ENCODE measurements around the gene ZNF320.
"Not testable (repeated sequence)": the region's sequence is repeated elsewhere in the genome, so short reads cannot be mapped to it uniquely, and the experiment has no call there.

Gene ZNF320

DNA sequence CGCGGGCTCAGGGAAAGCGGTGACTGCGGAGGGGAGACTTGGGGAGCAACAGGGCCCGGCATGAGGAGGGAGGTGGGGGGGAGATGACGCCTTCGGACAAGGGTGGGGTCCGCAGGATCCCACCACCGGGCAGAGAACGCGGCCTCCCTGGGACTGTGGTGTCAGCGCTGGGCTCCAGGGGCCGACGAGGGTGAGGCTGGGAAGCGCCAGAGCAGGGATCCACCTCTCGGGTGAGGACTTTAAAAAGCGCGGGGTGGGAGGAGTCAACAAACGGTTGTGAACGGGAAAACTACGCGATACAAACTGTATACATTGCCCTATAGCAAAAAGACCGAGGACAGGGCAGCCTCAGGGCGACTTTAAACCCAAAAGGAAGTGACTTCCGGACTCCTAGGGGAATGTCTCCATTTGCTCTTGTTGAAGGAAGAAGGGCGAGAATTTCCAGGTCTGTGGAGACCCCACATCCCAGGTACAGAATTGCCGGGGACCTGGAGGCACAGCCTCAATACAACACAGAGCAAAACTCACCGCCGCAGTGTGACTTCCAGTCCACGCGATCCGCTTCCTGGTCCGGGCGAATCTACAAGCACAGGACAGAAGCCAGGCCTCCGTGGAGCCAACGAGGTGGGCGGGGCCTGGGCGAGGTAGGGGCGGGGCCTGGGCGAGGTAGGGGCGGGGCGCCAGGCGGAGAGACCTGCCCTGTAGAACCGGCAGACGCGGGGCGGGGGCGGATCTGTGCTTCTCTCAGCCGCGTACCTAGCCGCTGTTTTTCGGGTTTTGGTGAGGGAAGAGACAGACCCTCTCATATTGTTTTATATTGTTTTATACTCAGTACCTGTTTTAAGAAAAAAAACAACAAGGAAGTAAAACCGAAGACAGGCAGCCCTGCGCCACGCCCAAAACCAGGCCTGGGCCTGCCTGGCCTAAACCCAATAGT, 25.7 kb upstream of the ZNF320 start, which contains the start of gene ZNF888:
TSS of gene ZNF888 (minus strand) at position 588 of the 937 bp plus-strand sequence. CDS start 5,555 bp downstream, outside the sequence.
- peak; percentile 45 to 72 (median 70) for DNase-seq (ENCODE audit: low read depth in 4 of 4, low spot score in 1 of 4)

DNA sequence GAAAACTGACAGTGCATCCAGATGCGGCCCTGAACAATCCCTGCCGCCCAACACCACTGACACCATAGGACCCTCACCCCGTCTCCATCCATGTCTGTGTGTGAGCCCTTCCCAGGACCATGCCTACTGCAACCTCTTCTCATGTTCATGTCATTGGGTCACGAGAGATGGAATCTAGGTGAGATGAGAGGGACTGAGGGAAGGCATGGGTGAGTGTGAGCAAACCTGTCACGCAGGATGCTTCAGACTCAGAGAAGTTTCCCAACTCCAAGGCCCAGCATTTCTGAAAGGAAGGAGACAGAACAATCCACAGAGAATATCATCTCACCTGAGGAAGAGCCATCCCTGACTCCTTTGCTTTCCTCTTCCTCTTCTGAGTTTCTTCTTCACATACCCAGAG, 20.1 kb upstream of the ZNF320 start:
- no peak for DNase-seq (ENCODE audit: low read depth in 4 of 4, low spot score in 1 of 4)

DNA sequence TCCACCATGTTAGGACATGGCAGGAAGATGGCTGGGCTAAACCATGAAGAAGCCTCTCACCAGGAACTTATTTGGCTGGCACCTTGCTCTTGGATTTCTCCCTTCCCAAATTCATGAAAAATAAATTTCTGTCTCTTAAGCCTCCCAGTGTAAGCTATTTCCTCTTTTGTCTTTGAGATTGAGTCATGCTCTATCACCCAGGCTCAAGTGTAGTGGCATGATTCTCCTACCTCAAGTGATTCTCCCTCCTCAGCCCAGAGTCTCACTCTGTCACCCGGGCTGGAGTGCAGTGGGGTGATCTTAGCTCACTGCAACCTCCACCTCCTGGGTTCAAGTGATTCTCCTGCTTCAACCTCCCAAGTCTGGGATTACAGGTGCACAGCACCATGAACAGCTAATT, 13.2 kb upstream of the ZNF320 start:
- no peak for DNase-seq (ENCODE audit: low read depth in 4 of 4, low spot score in 1 of 4)

DNA sequence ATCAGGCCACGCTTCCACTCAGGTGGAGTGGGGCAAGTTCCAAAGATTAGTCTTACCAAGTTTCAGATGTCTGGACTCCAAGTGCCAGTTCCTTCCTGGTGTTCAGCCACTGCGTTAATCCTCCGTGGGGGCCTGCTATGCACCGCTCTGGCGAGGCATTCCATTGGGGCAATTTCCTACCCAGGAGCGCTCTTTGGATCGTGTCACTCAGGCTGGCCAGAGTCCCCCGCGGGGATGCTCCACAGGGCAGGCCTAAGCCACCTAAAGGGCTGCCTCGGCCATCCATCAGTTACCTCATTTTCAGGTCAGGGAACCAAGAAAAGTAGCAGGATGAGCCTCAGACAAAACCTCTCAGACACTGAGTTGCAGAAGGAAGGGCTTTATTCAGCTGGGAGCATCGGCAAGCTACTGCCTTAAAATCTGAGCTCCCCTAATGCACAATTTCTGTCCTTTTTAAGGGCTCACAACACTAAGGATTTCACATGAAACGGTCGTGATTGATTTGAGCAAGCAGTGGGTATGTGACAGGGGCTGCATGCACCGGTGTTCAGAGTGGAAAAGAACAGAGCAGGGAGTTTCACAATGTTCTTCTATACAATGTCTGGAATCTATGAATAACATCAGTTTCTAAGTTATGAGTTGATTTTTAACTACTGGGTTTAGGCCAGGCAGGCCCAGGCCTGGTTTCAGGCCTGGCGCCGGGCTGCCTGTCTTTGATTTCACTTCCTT, 6.8 kb upstream of the ZNF320 start:
- not testable (repeated sequence) for DNase-seq (ENCODE audit: low read depth in 4 of 4, low spot score in 1 of 4)

DNA sequence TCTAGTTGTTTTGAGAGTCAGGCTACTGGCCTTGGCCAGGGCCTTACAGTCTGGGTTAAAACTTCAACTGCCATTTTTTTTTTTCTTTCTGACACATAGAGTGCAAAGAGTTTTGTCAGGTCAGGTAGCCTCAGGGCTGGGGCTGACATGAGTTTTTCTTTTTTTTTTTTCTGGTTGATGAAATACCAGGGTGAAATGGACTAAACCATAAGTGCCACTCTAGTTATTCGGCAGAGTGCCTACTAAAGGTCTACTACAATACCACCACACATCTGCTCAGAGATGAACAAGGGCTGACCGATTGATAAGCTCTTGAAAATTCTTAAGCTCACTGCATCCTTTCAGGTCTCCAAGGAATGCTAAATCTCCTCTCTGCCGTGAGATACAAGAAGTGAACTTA, 4.4 kb upstream of the ZNF320 start:
- DNase-seq (ENCODE audit: low read depth in 4 of 4, low spot score in 1 of 4) = no peak

DNA sequence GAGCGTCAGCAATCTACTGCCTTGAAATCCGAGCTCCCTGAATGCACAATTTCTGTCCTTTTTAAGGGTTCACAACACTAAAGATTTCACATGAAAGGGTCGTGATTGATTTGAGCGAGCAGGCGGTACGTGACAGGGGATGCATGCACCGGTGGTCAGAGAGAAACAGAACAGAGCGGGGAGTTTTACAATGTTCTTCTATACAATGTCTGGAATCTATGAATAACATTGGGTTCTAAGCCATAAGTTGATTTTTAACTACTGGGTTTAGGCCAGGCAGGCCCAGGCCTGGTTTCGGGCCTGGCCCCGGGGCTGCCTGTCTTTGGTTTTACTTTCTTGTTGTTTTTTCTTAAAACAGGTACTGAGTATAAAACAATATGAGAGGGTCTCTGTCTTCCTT, 1.2 kb upstream of the ZNF320 start:
- not testable (repeated sequence) for DNase-seq (ENCODE audit: low read depth in 4 of 4, low spot score in 1 of 4)

DNA sequence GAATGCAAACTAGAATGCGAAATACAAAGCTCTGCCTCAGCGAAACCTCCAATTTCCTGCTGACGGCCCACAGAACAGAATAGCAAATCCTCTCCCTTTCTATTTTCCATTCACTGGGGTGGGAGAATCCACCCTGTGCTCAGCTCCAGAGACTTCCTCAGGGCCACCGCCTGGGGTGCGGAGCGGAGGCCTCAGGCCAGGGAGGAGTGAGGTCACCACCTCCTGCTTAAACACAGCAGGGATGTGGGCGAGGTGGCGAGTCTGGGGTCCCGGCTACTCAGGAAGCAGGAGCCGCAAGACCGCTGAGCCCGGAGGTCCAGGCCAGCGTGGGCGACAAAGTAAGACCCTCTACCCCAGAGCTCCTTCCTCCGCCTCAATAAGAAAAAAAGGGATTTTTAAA, 666 bp upstream of the ZNF320 start:
- DNase-seq (ENCODE audit: low read depth in 4 of 4, low spot score in 1 of 4) = no peak

DNA sequence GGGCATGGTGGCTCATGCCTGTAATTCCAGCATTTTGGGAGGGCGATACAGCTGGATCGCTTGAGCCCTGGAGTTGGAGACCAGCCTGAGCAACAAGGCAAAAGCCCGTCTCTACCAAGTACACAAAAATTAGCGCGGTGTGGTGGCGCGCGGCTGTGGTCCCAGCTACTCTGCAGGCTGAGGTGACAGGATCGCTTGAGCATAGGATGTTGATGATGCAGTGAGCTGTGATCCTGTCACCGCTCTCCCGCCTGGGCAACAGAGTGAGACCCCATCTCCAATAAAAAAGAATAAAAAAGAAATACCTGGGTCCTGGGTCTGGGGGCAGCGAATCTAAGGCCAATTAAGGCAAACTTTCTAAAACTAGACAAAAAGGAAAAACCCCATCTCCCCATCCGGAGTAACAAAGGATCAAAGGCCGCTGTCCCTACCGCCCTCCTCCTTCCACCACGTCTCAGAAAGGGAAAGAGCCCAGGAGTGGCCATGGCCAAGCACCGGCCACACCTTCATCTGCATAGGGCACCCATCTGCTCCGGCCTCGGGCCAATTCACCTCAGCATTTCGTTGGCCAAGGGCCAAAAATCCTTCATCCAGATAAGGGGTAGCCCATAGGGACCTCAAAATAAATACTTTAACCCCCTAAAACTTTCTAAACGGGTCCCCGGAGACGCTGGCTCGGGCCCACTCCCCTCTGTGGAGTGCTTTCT, 851 bp downstream of the ZNF320 start:
- DNase-seq (ENCODE audit: low read depth in 4 of 4, low spot score in 1 of 4) = no peak

DNA sequence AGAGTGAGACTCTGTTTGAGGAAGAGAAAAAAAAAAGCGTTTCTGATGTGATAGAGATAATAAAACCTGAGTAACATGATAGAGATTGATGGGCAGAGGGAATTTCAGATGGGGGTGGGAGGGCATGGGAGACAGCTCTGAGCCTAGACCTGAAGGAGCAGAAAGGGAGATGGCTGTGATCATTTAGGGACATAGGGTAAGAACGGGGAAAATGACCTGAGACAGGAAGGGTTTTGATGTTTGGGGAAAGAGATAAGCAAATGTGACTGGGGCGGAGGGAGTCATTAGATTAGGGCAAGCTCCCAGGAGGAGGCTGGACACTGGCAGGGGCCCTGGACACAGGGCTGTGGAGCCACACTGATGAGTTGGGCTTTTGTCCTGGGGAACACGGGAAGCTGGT, 6.1 kb downstream of the ZNF320 start:
- no peak for DNase-seq (ENCODE audit: low read depth in 4 of 4, low spot score in 1 of 4)

DNA sequence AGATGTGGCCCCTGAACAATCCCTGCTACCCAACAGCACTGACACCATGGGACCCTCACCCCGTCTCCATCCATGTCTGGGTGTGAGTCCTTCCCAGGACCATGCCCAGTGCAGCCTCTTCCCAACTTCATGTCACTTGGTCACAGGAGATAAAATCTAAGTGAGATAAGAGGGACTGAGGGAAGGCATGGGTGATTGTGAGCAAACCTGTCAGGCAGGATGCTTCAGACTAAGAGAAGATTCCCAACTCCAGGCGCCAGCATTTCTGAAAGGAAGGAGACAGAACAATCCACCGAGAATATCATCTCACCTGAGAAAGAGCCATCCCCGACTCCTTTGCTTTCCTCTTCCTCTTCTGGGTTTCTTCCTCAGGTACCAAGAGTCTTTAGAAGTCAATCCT, 7.5 kb downstream of the ZNF320 start:
- no peak for DNase-seq (ENCODE audit: low read depth in 4 of 4, low spot score in 1 of 4)

DNA sequence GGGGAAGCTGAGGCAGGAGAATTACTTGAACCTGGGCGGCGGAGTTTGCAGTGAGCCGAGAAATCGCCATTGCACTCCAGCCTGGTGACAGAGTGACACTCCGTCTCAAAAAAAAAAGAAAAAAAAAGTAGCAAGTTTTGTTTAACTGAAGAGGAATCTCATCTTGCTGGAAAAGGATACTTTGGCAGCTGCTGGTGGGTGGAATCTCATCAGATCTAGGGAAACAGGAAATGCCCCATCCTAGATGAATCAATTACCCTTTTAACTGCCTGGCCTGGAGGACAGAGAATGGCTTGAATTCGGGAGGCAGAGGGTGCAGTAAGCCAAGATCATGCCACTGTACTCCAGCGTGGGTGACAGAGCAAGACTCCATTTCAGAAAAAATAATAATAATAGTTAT, 8.4 kb downstream of the ZNF320 start:
- no peak for DNase-seq (ENCODE audit: low read depth in 4 of 4, low spot score in 1 of 4)

DNA sequence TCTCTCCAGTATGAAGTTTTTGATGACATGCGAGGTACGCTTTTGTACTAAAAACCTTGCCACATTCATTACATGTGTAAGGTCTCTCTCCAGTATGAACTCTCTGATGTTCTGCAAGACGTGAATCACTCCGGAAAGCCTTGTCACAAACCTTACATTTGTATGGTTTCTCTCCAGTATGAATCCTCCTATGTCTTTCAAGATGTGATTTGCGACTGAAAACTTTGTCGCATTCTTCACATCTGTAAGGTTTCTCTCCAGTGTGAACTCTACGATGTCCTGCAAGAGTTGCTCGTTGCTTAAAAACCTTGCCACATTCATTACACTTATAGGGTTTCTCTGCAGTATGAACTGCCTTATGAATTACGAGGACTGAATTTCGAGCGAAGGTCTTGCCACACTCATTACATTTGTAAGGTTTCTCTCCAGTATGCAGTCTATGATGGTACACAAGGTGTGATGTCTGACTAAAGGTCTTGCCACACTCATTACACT, 16.5 kb downstream of the ZNF320 start:
- DNase-seq (ENCODE audit: low read depth in 4 of 4, low spot score in 1 of 4) = no peak

DNA sequence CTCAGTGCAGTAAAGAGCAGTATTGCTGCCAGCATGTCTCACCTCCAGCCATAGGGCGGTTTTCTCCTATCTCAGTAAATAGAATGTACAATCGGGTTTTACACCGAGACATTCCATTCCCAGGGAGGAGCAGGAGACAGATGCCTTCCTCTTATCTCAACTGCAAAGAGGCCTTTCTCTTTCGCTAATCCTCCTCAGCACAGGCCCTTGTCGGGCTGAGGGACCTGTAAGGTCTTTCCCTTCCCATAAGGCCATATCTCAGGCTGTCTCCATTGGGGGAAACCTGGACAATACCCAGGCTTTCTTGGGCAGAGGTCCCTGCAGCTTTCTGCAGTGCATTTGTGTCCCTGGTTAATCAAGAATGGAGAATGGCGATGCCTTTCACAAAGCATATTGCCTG, 24.4 kb downstream of the ZNF320 start:
- not testable (repeated sequence) for DNase-seq (ENCODE audit: low read depth in 4 of 4, low spot score in 1 of 4)

DNA sequence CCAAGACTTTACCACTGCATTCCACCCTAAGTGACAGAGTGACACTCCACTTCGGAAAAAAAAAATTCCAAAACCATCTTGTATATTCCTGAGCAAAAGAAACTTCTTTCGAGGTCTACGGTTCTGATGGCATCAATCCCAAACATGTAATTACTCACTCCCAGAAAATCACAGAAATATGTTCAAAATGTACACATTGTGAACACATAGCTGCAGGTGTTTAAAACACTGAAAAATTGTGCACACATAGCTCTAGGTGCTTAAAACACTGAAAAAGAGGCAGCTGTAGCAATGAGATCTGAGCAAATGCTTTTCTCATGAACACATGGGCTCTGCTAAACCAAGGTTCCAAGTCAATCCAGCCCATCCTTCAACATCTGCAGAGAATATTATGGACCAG, 26.0 kb downstream of the ZNF320 start:
- DNase-seq (ENCODE audit: low read depth in 4 of 4, low spot score in 1 of 4) = no peak

DNA sequence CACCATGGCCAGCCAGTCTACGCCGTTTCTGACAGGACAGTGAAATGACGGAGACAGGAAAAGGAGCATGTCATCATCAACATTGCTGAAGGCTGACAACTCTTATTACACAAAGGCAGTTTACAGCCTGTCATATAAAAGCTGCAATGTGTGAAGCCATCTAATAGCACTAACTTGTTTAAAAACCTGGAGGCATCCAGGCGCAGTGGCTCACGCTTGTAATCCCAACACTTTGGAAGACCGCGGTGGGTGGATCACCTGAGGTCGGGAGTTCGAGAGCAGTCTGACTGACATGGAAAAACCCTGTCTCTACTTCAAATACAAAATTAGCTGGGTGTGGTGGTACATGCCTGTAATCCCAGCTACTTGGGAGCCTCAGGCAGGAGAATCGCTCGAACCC, 29.4 kb downstream of the ZNF320 start:
- DNase-seq (ENCODE audit: low read depth in 4 of 4, low spot score in 1 of 4) = not testable (repeated sequence)

DNA sequence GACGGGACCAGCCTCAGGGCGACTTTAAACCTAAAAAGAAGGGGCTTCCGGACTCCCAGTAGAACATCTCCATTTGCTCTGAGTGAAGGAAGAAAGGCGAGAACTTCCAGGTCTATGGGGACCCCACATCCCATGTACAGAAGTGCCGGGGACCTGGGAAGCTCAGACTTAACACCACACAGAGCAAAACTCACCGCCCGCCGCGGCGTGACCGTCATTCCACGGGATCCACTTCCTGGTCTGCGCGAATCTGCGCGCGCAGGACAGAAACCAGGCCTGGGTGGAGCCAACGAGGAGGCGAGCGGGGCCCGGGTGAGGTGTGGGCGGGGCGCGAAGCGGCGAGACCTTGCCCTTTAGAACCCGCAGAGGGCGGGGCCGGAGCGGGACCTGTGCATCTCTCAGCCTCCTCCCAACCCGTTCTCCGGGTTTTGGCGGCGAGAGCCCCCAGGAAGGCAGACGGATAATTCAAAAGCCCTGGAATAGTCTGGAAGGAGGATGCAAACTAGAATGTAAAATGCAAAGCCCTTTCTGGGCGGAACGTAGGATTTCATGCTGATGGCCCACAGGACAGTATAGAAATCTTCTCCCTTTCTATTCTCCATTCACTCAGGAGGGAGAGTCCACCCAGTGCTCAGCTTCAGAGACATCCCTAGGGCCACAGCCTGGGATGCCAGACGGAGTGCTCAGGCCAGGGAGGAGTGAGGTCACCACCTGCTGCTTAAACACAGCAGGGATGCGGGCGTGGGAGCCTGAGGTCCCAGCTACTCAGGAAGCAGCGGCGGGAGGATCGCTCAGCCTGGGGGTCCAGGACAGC, 39.9 kb downstream of the ZNF320 start, which contains the start of gene ZNF468:
TSS of gene ZNF468 (minus strand) at position 242 of the 814 bp plus-strand sequence. CDS start 3,347 bp downstream, outside the sequence.
- DNase-seq (ENCODE audit: low read depth in 4 of 4, low spot score in 1 of 4) = peak; percentile 42 to 53 (median 47)

DNA sequence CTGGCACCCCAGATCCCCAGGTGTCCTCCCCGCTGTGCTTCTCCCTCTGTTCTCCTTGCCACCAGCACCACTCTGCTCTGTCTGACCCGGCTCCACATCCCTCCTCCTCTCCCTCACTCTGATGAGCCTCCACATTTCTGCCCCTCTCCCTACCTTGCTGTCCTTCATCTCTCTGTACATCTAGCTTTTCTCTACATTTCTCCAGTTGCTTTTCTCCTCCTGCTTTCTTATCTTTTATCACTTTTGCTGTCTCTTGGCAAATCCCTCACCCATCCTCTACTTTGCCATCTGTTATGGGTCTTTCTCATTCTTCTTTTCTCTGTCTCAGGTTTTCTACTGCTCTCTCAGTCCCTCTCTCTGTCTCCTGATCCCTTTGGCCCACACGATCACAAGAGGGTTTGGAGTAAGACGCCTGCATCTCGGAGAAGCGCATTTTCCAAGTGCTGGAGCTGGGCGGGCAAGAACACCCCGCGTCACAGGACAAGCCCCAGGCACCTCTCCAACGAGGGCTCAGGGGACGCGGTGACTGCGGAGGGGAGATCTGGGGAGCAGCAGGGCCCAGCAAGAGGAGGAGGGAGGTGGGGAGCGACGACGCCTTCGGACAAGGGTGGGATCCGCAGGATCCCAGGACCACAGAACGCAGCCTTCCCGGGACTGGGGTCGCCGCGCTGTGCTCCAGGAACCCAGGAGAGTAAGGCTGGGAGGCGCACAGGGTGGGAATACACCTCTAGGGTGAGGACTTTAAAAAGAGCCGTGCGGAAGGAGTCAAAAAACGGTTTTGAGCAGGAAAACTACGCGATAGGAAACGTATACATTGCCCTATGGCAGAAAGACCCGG, 40.7 kb downstream of the ZNF320 start:
- DNase-seq (ENCODE audit: low read depth in 4 of 4, low spot score in 1 of 4) = not testable (repeated sequence)

Measured in stimulated activated CD4-positive, alpha-beta T cell treated with anti-CD3 and anti-CD28 coated beads, Interleukin-1b, Interleukin-23, amount 100 ng/mL, for 24 hours (primary cell).